Testis (tissue), 3 donors: ENCODE measurements around the gene PRF1. TPM values are rescaled to one million over a fixed set of nuclear protein-coding genes. Genes with fewer than 3 reads are reported as not detected.

Source experiments
- DNase-seq: peaks from one replicate; pipeline ENCODE4 v3.0.0-alpha.2; 2019
- H3K27ac ChIP-seq, 2 donors: fragments of 200-600 bp; sonication (generic); one replicate each; pipeline ENCODE4 v1.5.1; 2019
- H3K27me3 ChIP-seq: fragments of 200-600 bp; sonication (generic); one replicate; pipeline ENCODE4 v1.5.1; 2019
- H3K36me3 ChIP-seq: fragments of 200-600 bp; sonication (generic); one replicate; pipeline ENCODE4 v1.5.1; 2017; ENCODE audit warnings: low read depth; ENCODE audit errors: missing control alignments
- H3K4me1 ChIP-seq: fragments of 200-600 bp; sonication (generic); one replicate; pipeline ENCODE4 v1.5.1; 2019
- H3K4me3 ChIP-seq, 2 donors: fragments of 200-600 bp; sonication (generic); one replicate each; pipeline ENCODE4 v1.5.1; 2017 to 2019
- H3K9me3 ChIP-seq: fragments of 200-600 bp; sonication (generic); one replicate; pipeline ENCODE4 v1.5.1; 2017
- POLR2A ChIP-seq: fragments of 450-650 bp; IDR thresholded peaks from one replicate; pipeline ENCODE4 v1.6.1; 2017; ENCODE audit warnings: antibody characterized with exemption, mild to moderate bottlenecking, moderate library complexity
- WGBS, 2 donors: methylation state at CpG; one replicate each; pipeline ENCODE4 v1.1.5; 2018; 5-methylcytosine and 5-hydroxymethylcytosine counted together
- intact Hi-C: fragments of 100-400 bp; cut with DNase I; formaldehyde crosslinking; loops from one replicate; pipeline ENCODE4 v1.15.1; 2023; ENCODE audit warnings: low total_unique reads
- polyA plus RNA-seq: library from polyadenylated mRNA; stranded (reverse); fragments of 350-450 nt; fragmentation: Illumina TruSeq; extraction: RNeasy Lipid Tissue Mini Kit (QIAGEN cat#74804); gene quantifications from one replicate; pipeline ENCODE4 v1.2.3, GENCODE V29; 2014; ENCODE audit warnings: low read depth, low replicate concordance; ENCODE audit not compliant: insufficient read depth
- total RNA-seq, 2 donors: library from RNA; depleted of rRNA; stranded (reverse); fragments of >200 nt; gene quantifications; one replicate each; pipeline ENCODE4 v1.2.3, GENCODE V29; 2016
- TF ChIP-seq, protein P1 (sequence below), 3 experiments: fragments of 450-650 bp in 2 of 3; fragments of 200-600 bp in 1 of 3; sonication (generic) in 1 of 3; IDR thresholded peaks; one replicate each; pipeline ENCODE4 v1.5.1; 2016 to 2019; ENCODE audit warnings: antibody characterized with exemption in 3 of 3, mild to moderate bottlenecking in 2 of 3, moderate library complexity in 1 of 3

PRF1 gene
- total and polyA plus RNA-seq, 3 donors from 2014 or later, result 0.55 to 2.2 (median 1.8) TPM

DNA sequence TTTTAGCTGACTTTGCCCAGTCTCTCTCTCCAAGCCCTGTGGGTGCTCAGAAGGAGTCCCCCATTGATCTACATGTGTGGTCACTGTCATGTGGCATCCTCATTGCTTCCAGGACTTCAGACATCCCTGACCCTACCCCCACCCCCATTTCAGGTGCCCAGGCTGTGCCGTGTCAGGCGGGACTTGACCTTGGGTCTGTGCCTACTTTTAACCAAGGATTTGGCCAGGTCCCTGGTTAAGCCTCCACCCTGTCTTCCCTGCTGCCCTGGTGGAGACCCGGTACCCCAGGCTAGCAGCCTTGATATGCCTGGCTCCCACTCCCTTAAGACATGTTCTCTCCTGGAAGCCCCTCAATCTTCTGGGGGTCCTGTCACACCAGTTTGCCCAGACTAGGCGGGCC, 31.3 kb downstream of the PRF1 start:
- Histone ChIP-seq H3K36me3 (no peaks in the 10 kb centered on the region), H3K4me3 (no peak overlapping the region), H3K9me3 (no peaks in the 10 kb centered on the region), H3K4me1 (peaks cover 22% of the 10 kb centered on the region), H3K27ac (no peak overlapping the region), H3K27me3 (no peaks in the 10 kb centered on the region)
- no peak for DNase-seq
- WGBS, 2 donors, result 49 to 61% methylated on average over 3 to 4 of the region's 4 CpGs
- intact Hi-C loops, result no loop called here
- TF ChIP-seq, protein P1, sequence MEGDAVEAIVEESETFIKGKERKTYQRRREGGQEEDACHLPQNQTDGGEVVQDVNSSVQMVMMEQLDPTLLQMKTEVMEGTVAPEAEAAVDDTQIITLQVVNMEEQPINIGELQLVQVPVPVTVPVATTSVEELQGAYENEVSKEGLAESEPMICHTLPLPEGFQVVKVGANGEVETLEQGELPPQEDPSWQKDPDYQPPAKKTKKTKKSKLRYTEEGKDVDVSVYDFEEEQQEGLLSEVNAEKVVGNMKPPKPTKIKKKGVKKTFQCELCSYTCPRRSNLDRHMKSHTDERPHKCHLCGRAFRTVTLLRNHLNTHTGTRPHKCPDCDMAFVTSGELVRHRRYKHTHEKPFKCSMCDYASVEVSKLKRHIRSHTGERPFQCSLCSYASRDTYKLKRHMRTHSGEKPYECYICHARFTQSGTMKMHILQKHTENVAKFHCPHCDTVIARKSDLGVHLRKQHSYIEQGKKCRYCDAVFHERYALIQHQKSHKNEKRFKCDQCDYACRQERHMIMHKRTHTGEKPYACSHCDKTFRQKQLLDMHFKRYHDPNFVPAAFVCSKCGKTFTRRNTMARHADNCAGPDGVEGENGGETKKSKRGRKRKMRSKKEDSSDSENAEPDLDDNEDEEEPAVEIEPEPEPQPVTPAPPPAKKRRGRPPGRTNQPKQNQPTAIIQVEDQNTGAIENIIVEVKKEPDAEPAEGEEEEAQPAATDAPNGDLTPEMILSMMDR (IDR thresholded peaks at IDR 0.05), result no peak
- TF ChIP-seq POLR2A, result no peak

DNA sequence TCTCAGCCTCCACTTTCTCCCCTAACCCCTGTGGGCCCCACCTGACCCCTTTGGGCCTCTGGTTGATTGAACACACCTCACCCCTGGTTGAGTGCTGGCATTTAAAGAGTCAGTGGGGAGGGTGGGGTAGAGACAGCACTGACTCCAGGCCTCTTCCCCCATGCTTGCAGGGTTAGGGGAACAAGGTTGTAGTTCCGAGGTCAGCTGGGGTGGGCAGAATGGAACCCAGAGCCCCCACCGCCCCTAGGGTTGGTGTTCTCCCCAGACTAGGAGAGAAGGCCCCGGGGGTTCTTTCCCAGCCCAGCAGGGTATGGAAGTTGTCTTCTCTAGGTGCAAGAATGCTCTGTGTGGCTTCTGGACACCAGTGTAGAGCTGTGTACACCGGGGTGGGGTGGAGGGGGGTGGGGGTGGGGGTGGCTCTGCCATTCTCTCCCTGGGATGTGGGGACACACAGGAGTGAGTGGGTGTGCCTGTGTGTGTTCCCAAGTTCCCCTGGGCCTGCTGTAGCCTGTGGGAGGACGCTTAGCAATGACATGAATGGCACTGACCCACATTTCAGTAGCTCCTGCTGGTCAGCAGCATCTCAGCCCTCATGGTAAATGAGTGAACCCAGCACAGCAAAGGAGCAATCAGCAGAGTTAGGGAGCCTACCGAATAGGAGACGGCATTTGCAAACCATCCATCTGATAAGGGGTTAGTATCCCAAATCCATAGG, 33.6 kb downstream of the PRF1 start:
- Histone ChIP-seq H3K27ac (no peak overlapping the region), H3K9me3 (no peaks in the 10 kb centered on the region), H3K4me1 (peaks cover 8% of the 10 kb centered on the region), H3K27me3 (no peaks in the 10 kb centered on the region), H3K4me3 (no peak overlapping the region), H3K36me3 (no peaks in the 10 kb centered on the region)
- TF ChIP-seq, protein P1 (IDR thresholded peaks at IDR 0.05), result no peak
- no peak for TF ChIP-seq POLR2A
- DNase-seq, result peak; percentile 56
- intact Hi-C loops, result no loop called here
- 74 to 84% methylated on average over 5 to 7 of the region's 7 CpGs for WGBS, 2 donors

DNA sequence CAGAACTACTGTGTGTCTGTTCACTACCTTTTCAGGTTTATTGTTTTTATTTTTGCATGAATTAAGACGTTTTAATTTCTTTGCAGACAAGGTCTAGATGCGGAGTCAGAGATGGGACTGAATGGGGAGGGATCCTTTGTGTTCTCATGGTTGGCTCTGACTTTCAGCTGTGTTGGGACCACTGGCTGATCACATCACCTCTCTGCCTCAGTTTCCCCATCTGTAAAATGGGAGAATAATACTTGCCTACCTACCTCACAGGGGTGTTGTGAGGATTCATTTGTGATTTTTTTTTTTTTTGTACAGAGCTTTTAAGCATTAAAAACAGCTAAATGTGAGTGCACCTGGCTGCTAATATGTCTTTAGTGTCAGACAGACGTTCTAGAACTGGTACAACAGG, 34.4 kb downstream of the PRF1 start:
- Histone ChIP-seq H3K27me3 (no peaks in the 10 kb centered on the region), H3K4me3 (no peak overlapping the region), H3K27ac (no peak overlapping the region), H3K4me1 (peaks cover 2% of the 10 kb centered on the region), H3K9me3 (no peaks in the 10 kb centered on the region), H3K36me3 (no peaks in the 10 kb centered on the region)
- TF ChIP-seq POLR2A, result no peak
- TF ChIP-seq, protein P1 (IDR thresholded peaks at IDR 0.05), result no peak
- no peak for DNase-seq
- 92 to 95% methylated on average over 3 of the region's 3 CpGs for WGBS, 2 donors
- intact Hi-C loops, result no loop called here

DNA sequence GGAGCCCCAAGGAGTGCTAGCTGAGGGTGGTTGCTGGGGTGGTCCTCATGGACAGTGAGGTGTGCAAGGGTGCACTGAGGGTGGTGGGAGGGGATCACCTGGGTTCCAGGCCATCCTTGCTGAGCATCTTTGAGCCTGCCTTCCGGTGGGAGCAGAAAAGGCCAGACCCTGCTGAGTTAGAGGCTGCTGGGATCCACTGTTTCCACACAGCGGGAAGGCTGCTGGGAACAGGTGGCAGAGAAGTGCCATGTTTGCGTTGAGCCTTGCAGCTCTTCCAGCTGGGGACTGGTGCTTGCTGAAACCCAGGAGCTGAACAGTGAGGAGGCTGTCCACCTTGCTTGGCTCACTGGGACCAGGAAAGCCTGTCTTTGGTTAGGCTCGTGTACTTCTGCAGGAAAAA, 34.9 kb downstream of the PRF1 start:
- no peaks in the 10 kb centered on the region for H3K36me3 ChIP-seq
- TF ChIP-seq POLR2A, result no peak
- TF ChIP-seq, protein P1 (IDR thresholded peaks at IDR 0.05), result no peak
- H3K4me1 ChIP-seq, result no peaks in the 10 kb centered on the region
- no peak overlapping the region for H3K27ac ChIP-seq
- H3K9me3 ChIP-seq, result no peaks in the 10 kb centered on the region
- DNase-seq, result no peak
- H3K27me3 ChIP-seq, result no peaks in the 10 kb centered on the region
- 86 to 94% methylated on average over 4 of the region's 4 CpGs for WGBS, 2 donors
- intact Hi-C loops, result no loop called here
- H3K4me3 ChIP-seq, result no peak overlapping the region
